ENCODE results near the gene TMEM151B. TPM values are rescaled to one million over a fixed set of nuclear protein-coding genes. Genes with fewer than 3 reads are reported as not detected.

Gene TMEM151B
- total RNA-seq, 3 donors from 2014 or later (not counting 1 experiment from before 2014, with no cell fraction given), result not detected

- no peak overlapping the region for H3K27ac Mint-ChIP-seq
- intact Hi-C loops (cut with micrococcal nuclease), result no loop called here
- Histone ChIP-seq H3K27me3 (ENCODE audit: control insufficient read depth, insufficient read depth, low read length) (no peaks in the 10 kb centered on the region), H3K4me1 (ENCODE audit: control insufficient read depth, insufficient read depth, low read length) (no peaks in the 10 kb centered on the region), H3K36me3 (ENCODE audit: control insufficient read depth, insufficient read depth, low read length) (no peaks in the 10 kb centered on the region), H3K4me3 (ENCODE audit: low read length) (no peak overlapping the region), H3K27ac (ENCODE audit: low read length) (no peak overlapping the region), H3K9me3 (ENCODE audit: control insufficient read depth, insufficient read depth, low read length) (no peaks in the 10 kb centered on the region)
- DNase-seq (no peak), ATAC-seq (no peak)
- TF ChIP-seq, protein P1, sequence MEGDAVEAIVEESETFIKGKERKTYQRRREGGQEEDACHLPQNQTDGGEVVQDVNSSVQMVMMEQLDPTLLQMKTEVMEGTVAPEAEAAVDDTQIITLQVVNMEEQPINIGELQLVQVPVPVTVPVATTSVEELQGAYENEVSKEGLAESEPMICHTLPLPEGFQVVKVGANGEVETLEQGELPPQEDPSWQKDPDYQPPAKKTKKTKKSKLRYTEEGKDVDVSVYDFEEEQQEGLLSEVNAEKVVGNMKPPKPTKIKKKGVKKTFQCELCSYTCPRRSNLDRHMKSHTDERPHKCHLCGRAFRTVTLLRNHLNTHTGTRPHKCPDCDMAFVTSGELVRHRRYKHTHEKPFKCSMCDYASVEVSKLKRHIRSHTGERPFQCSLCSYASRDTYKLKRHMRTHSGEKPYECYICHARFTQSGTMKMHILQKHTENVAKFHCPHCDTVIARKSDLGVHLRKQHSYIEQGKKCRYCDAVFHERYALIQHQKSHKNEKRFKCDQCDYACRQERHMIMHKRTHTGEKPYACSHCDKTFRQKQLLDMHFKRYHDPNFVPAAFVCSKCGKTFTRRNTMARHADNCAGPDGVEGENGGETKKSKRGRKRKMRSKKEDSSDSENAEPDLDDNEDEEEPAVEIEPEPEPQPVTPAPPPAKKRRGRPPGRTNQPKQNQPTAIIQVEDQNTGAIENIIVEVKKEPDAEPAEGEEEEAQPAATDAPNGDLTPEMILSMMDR (IDR thresholded peaks at IDR 0.05), result no peak
- no peak overlapping the region for H3K4me3 Mint-ChIP-seq
- H3K27me3 Mint-ChIP-seq (ENCODE audit: low read depth in 2 of 2), result peaks cover 7 to 11% of the 10 kb centered on the region in 2 donors
- no peaks in the 10 kb centered on the region for H3K36me3 Mint-ChIP-seq
- no peaks in the 10 kb centered on the region for H3K9me3 Mint-ChIP-seq
- H3K4me1 Mint-ChIP-seq, result no peaks in the 10 kb centered on the region
- WGBS (ENCODE audit: insufficient coverage), result 84% methylated on average over 2 of the region's 4 CpGs
These were observed 85.4 kb downstream of the TMEM151B start for GRCh38 chr6:44355640-44356039.

- Mint-ChIP-seq H3K4me3 (no peak overlapping the region), H3K36me3 (no peaks in the 10 kb centered on the region), H3K27ac (no peak overlapping the region), H3K27me3 (ENCODE audit: low read depth in 2 of 2) (peaks cover 7 to 11% of the 10 kb centered on the region in 2 donors), H3K9me3 (no peaks in the 10 kb centered on the region), H3K4me1 (no peaks in the 10 kb centered on the region)
- TF ChIP-seq, protein P1 (IDR thresholded peaks at IDR 0.05), result no peak
- ATAC-seq, result no peak
- H3K4me1 ChIP-seq (ENCODE audit: control insufficient read depth, insufficient read depth, low read length), result no peaks in the 10 kb centered on the region
- no peak overlapping the region for H3K4me3 ChIP-seq (ENCODE audit: low read length)
- no peak overlapping the region for H3K27ac ChIP-seq (ENCODE audit: low read length)
- no peak for DNase-seq
- H3K36me3 ChIP-seq (ENCODE audit: control insufficient read depth, insufficient read depth, low read length), result no peaks in the 10 kb centered on the region
- intact Hi-C loops (cut with micrococcal nuclease), result no loop called here
- H3K9me3 ChIP-seq (ENCODE audit: control insufficient read depth, insufficient read depth, low read length), result no peaks in the 10 kb centered on the region
- H3K27me3 ChIP-seq (ENCODE audit: control insufficient read depth, insufficient read depth, low read length), result no peaks in the 10 kb centered on the region
- WGBS (ENCODE audit: insufficient coverage), result 61% methylated on average over 1 of the region's 1 CpG
These were observed 86.2 kb downstream of the TMEM151B start for GRCh38 chr6:44356487-44356886.

Other genes with a start within 250 kb of the TMEM151B start
- gene MRPL14, start 143.0 kb upstream of the TMEM151B start, total RNA-seq, result 10 to 100 TPM; 14.9 to 16.2 (median 16.0) TPM
- gene TMEM63B, start 142.9 kb upstream of the TMEM151B start, total RNA-seq, result 10 to 100 TPM; 24.7 to 30.8 (median 28.1) TPM
- gene CAPN11, start 111.6 kb upstream of the TMEM151B start, total RNA-seq, result not detected
- not detected for gene MYMX, start 53.5 kb upstream of the TMEM151B start, total RNA-seq
- 1 to 10 TPM; 2.2 to 5.5 (median 5.2) TPM for gene SLC29A1, start 46.9 kb upstream of the TMEM151B start, total RNA-seq
- 100 to 1,000 TPM; 256 to 372 (median 308) TPM for gene HSP90AB1, start 23.3 kb upstream of the TMEM151B start, total RNA-seq
- gene SLC35B2, start 12.9 kb upstream of the TMEM151B start, total RNA-seq, result 10 to 100 TPM; 20.9 to 27.7 (median 26.8) TPM
- gene NFKBIE, start 4.9 kb upstream of the TMEM151B start, total RNA-seq, result 10 to 100 TPM; 44.9 to 61.5 (median 56.4) TPM
- 10 to 100 TPM; 14.1 to 17.2 (median 14.2) TPM for gene AARS2, start 42.9 kb downstream of the TMEM151B start, total RNA-seq
- not detected for gene SPATS1, start 72.2 kb downstream of the TMEM151B start, total RNA-seq
- gene CDC5L, start 117.3 kb downstream of the TMEM151B start, total RNA-seq, result 10 to 100 TPM; 22.0 to 25.0 (median 24.9) TPM

Measured in natural killer cell (primary cell).